ENCODE results near the gene DNAJC21. TPM values are rescaled to one million over a fixed set of nuclear protein-coding genes. Genes with fewer than 3 reads are reported as not detected.

DNAJC21 gene
- total and polyA plus RNA-seq, 9 of the 15 experiments (the other 6 are each of a cell fraction or from before 2014, with no cell fraction given) = 26.6 to 105 (median 70.7) TPM

DNA sequence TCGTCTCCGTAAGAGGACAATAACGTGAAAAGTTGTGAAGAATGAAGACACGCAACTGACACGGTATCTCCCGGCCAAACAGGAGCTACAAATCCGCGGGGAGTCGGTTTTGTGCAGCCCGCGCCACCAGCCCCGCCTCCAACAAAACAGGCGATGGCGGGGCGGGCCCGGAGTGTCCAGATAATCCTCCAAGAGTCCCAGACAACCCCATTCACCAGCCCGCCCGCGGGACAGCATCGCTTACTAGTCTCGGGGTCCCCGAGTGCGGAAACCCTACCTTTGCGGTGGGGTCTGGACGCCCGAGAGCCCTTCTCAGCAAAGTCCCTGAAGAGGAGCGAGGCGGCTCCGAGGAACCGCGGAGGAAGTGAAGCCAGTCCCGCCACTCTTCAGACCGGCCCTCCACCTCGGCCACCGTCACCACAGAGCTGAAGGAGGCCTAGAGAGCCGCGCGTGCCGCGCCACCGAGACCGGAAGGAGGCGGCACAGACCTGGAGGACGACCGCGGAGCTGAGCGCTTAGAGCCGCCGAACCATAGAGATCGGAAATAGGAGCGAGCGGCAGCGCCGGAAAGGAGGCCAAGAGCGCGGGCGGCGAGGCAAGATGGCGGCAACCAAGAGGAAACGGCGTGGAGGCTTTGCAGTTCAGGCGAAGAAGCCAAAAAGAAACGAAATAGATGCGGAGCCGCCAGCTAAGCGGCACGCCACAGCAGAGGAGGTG, 14.1 kb upstream of the DNAJC21 start, which contains the start of the genes BRIX1 and RAD1 (continued):
- TF ChIP-seq NR1H2 (CRISPR knock-in tag; IDR thresholded peaks at IDR 0.05) (no peak), GTF2A2 (tag; IDR thresholded peaks at IDR 0.05) (no peak), XRCC5 (IDR thresholded peaks at IDR 0.05; ENCODE audit: low read depth, low read length) (peak; percentile 97), SETDB1 (IDR thresholded peaks at IDR 0.05; ENCODE audit: low read length) (peak; percentile 97), ZNF584 (CRISPR knock-in tag; IDR thresholded peaks at IDR 0.05; ENCODE audit: low read depth) (no peak), EWSR1 (IDR thresholded peaks at IDR 0.05; ENCODE audit: borderline replicate concordance, low read depth, partially characterized antibody) (no peak), TEAD2 (tag; IDR thresholded peaks at IDR 0.05) (no peak), ZNF75A (CRISPR knock-in tag; IDR thresholded peaks at IDR 0.05) (no peak), ZBTB49 (CRISPR knock-in tag; IDR thresholded peaks at IDR 0.05; ENCODE audit: borderline replicate concordance) (no peak), TFE3 (CRISPR knock-in tag; IDR thresholded peaks at IDR 0.05) (no peak)
- TF ChIP-seq, protein P1, sequence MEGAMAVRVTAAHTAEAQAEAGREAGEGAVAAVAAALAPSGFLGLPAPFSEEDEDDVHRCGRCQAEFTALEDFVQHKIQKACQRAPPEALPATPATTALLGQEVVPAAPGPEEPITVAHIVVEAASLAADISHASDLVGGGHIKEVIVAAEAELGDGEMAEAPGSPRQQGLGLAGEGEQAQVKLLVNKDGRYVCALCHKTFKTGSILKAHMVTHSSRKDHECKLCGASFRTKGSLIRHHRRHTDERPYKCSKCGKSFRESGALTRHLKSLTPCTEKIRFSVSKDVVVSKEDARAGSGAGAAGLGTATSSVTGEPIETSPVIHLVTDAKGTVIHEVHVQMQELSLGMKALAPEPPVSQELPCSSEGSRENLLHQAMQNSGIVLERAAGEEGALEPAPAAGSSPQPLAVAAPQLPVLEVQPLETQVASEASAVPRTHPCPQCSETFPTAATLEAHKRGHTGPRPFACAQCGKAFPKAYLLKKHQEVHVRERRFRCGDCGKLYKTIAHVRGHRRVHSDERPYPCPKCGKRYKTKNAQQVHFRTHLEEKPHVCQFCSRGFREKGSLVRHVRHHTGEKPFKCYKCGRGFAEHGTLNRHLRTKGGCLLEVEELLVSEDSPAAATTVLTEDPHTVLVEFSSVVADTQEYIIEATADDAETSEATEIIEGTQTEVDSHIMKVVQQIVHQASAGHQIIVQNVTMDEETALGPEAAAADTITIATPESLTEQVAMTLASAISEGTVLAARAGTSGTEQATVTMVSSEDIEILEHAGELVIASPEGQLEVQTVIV (CRISPR knock-in tag; IDR thresholded peaks at IDR 0.05; ENCODE audit: borderline replicate concordance) = no peak
- TF ChIP-seq, protein P2, sequence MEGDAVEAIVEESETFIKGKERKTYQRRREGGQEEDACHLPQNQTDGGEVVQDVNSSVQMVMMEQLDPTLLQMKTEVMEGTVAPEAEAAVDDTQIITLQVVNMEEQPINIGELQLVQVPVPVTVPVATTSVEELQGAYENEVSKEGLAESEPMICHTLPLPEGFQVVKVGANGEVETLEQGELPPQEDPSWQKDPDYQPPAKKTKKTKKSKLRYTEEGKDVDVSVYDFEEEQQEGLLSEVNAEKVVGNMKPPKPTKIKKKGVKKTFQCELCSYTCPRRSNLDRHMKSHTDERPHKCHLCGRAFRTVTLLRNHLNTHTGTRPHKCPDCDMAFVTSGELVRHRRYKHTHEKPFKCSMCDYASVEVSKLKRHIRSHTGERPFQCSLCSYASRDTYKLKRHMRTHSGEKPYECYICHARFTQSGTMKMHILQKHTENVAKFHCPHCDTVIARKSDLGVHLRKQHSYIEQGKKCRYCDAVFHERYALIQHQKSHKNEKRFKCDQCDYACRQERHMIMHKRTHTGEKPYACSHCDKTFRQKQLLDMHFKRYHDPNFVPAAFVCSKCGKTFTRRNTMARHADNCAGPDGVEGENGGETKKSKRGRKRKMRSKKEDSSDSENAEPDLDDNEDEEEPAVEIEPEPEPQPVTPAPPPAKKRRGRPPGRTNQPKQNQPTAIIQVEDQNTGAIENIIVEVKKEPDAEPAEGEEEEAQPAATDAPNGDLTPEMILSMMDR (IDR thresholded peaks at IDR 0.05 in 2 of 3, conservative IDR thresholded peaks at IDR 0.05 in 1 of 3; ENCODE audit: insufficient read depth in 2 of 3, low read depth in 1 of 3, low read length in 3 of 3) = peak; percentile 22 to 42 (median 39); a peak in 3 of 6 replicates
- TF ChIP-seq, protein P3, sequence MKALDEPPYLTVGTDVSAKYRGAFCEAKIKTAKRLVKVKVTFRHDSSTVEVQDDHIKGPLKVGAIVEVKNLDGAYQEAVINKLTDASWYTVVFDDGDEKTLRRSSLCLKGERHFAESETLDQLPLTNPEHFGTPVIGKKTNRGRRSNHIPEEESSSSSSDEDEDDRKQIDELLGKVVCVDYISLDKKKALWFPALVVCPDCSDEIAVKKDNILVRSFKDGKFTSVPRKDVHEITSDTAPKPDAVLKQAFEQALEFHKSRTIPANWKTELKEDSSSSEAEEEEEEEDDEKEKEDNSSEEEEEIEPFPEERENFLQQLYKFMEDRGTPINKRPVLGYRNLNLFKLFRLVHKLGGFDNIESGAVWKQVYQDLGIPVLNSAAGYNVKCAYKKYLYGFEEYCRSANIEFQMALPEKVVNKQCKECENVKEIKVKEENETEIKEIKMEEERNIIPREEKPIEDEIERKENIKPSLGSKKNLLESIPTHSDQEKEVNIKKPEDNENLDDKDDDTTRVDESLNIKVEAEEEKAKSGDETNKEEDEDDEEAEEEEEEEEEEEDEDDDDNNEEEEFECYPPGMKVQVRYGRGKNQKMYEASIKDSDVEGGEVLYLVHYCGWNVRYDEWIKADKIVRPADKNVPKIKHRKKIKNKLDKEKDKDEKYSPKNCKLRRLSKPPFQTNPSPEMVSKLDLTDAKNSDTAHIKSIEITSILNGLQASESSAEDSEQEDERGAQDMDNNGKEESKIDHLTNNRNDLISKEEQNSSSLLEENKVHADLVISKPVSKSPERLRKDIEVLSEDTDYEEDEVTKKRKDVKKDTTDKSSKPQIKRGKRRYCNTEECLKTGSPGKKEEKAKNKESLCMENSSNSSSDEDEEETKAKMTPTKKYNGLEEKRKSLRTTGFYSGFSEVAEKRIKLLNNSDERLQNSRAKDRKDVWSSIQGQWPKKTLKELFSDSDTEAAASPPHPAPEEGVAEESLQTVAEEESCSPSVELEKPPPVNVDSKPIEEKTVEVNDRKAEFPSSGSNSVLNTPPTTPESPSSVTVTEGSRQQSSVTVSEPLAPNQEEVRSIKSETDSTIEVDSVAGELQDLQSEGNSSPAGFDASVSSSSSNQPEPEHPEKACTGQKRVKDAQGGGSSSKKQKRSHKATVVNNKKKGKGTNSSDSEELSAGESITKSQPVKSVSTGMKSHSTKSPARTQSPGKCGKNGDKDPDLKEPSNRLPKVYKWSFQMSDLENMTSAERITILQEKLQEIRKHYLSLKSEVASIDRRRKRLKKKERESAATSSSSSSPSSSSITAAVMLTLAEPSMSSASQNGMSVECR (CRISPR knock-in tag; IDR thresholded peaks at IDR 0.05) = peak; percentile 84; the same call in 1 of the 2 replicates
